NOMO-1 treated with dmso at 0.1 percent for 144 hours (cell line): ENCODE data around the gene PDE3B.
A peak's percentile ranks its signal among the peaks of the same experiment; 100 is the strongest.
"Not testable (repeated sequence)": the region's sequence is repeated elsewhere in the genome, so short reads cannot be mapped to it uniquely, and the experiment has no call there.

Source experiments
- DNase-seq: peaks from one replicate; lab custom pipeline; 2025; ENCODE audit not compliant: unreplicated experiment; lab: John Stamatoyannopoulos, UW

PDE3B gene

GRCh38 chr11:14793546-14793945 lies 149.9 kb downstream of the PDE3B start:
- no peak for DNase-seq

- not testable (repeated sequence) for DNase-seq
Measured at GRCh38 chr11:14796028-14796427, 152.4 kb downstream of the PDE3B start.

GRCh38 chr11:14803846-14804245 lies 160.2 kb downstream of the PDE3B start:
- DNase-seq = no peak

- DNase-seq = no peak
Measured at GRCh38 chr11:14809466-14809865, 165.9 kb downstream of the PDE3B start.

GRCh38 chr11:14812757-14813156 lies 169.2 kb downstream of the PDE3B start:
- DNase-seq = no peak

- DNase-seq = peak; percentile 65
Measured at GRCh38 chr11:14813516-14813915, 169.9 kb downstream of the PDE3B start.

- DNase-seq = no peak
Measured at GRCh38 chr11:14818779-14819178, 175.2 kb downstream of the PDE3B start.

- DNase-seq = no peak
Measured at GRCh38 chr11:14819596-14819995, 176.0 kb downstream of the PDE3B start.

- DNase-seq = no peak
Measured at GRCh38 chr11:14821031-14821430, 177.4 kb downstream of the PDE3B start.

GRCh38 chr11:14826600-14826999 lies 183.0 kb downstream of the PDE3B start:
- DNase-seq = no peak

GRCh38 chr11:14835496-14836492 lies 192.2 kb downstream of the PDE3B start:
- no peak for DNase-seq

GRCh38 chr11:14842002-14842401 lies 198.4 kb downstream of the PDE3B start:
- DNase-seq = no peak

GRCh38 chr11:14852571-14853177 lies 209.1 kb downstream of the PDE3B start:
- DNase-seq = no peak

GRCh38 chr11:14854057-14854456 lies 210.5 kb downstream of the PDE3B start:
- DNase-seq = no peak

GRCh38 chr11:14855890-14856289 lies 212.3 kb downstream of the PDE3B start:
- DNase-seq = no peak

GRCh38 chr11:14857621-14858020 lies 214.0 kb downstream of the PDE3B start:
- DNase-seq = no peak

- DNase-seq = no peak
Measured at GRCh38 chr11:14858404-14858803, 214.8 kb downstream of the PDE3B start.

- DNase-seq = no peak
Measured at GRCh38 chr11:14860511-14860910, 216.9 kb downstream of the PDE3B start.

- no peak for DNase-seq
Measured at GRCh38 chr11:14861680-14862079, 218.1 kb downstream of the PDE3B start.

GRCh38 chr11:14863775-14864174 lies 220.2 kb downstream of the PDE3B start:
- not testable (repeated sequence) for DNase-seq

- no peak for DNase-seq
Measured at GRCh38 chr11:14872032-14872431, 228.4 kb downstream of the PDE3B start.

- no peak for DNase-seq
Measured at GRCh38 chr11:14873632-14874031, 230.0 kb downstream of the PDE3B start.
